GM21529 (cell line): ENCODE measurements around the gene ATP4B.

Experiments used
- ATAC-seq: cut with Tn5 transposase; IDR thresholded peaks from one replicate; pipeline ENCODE4 v1.9.1; 2021; ENCODE audit not compliant: unreplicated experiment

The ATP4B gene

DNA sequence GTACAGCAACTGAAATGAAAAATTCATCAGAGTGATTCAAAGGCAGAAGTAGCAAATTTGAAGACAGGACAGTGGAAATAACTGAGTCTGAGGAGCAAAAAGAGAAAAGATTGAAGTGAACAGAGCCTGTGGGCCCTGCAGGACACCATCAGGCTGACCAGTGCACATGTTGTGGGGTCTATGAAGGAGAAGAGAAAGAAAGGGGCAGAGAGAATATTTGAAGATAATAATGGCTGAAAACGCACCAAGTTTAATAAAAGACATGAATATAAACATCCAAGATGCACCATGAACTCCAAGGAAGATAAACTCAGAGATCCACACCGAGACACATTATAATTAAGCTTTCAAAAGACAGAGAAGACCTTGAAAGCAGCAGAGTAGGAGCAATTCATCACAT, 15.4 kb downstream of the ATP4B start:
- no peak for ATAC-seq

GRCh38 chr13:113641426-113641825, 16.6 kb downstream of the ATP4B start:
- ATAC-seq, result no peak

DNA sequence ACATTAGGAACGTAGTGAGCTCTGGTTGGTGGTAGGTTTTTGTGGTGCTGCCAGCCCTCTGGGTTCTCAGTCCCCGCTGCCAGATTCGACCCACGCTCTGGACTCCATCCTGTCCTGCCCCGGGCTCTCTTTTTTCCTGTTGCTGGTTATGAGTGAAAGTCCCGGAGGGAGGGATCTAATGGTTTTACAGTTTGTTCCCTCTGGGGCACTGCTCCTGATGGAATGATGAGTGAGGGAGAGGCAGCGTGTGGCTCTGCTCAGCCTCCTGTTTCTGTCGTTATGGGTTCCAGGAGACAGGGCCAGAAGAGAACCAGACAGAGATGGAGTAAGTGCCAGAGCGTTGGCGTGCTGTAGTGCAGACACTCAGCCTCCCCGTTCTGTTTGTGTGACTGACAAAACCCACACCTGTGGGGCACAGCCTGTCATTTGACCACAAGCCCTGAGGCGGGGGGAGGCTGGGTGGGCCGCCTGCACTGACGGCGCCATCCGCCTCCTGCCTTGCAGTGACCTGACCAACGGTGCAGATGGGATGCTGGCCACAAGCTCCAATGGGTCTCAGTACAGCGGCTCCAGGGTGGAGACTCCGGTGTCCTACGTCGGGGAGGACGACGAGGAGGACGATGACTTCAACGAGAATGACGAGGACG, 18.3 kb downstream of the ATP4B start:
- ATAC-seq, result no peak

GRCh38 chr13:113638806-113639205, 19.2 kb downstream of the ATP4B start:
- ATAC-seq, result no peak

GRCh38 chr13:113638173-113638746, 19.7 kb downstream of the ATP4B start:
- ATAC-seq, result no peak

- no peak for ATAC-seq
Observed at GRCh38 chr13:113637262-113638160, 20.5 kb downstream of the ATP4B start.

DNA sequence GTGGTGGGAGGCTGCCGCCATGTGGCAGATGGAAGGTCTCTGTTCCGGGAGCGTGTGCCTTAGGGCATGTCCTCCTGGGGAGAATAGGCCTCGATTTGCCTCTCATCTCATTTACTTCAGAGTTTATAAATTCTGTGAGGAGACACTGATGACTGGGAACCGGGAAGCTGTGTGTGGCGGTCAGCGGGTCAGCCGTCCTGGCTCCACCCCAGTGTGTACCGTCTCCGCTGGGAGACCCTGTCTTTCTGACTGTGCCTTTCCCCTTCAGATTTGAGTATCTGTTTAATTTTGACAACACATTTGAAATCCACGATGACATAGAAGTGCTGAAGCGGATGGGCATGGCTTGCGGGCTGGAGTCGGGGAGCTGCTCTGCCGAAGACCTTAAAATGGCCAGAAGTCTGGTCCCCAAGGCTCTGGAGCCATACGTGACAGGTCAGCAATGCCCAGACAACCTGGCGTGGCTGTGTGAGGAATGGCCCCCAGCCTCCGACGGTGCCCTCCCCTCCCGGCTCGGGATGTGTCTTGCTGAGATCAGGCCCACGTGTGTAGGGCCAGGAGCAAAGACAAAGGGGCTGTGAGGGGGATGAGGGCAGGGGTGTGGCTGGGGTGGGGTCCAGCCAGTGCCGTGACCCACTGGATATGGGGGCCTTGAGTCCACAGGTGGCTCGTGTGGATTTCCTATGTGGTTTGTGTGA, 21.6 kb downstream of the ATP4B start:
- no peak for ATAC-seq

DNA sequence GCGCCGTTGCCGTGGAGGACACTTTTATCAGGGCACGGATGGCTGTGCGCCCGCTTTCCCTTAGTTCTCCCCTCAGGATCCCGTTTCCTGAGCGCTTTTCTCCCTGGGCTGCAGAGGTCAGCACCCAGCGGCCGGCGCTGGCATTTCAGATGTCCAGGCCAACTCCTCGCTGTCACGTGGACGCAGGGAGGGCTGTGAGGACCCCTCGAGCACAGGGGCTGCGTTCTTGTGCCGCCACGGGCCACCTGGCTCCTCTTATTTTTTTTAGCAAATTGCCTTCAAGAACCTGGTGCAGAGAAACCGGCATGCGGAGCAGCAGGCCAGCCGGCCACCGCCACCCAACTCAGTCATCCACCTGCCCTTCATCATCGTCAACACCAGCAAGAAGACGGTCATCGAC, 22.3 kb downstream of the ATP4B start:
- no peak for ATAC-seq

- no peak for ATAC-seq
Observed at GRCh38 chr13:113635048-113635420, 23.0 kb downstream of the ATP4B start.

DNA sequence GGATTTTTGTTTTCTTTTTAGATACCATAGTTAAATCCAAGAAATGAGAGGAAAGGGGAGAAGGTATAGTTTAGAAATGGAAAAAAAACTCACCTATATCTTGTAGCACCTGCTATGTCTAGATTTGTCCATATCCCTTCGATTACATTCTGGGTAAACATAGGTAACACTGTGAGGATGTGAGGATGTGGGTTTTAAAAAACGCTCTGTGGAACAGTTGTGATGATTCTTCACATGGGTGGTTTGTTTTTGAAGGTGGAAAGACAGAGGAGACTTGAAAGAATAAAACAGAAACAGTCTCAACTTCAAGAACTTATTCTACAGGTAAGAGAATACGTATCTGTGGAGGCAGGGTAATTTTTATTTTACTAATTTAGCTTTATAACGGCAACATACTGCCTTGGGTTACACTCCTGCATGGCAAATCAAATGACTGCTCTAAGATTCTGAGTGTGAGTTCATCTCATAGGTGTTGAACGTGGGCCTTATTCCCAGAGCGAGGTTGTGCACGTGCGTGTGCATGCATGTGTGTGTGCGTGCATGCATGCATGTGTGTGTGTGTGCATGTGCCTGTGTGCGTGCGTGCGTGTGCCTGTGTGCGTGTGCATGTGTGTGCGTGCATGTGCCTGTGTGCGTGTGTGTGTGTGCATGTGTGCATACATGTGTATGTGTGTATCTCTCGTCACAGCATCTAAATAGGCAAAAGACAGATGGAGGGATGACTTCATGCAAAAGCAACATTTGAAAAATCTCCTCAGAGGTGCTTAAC, 23.5 kb downstream of the ATP4B start:
- ATAC-seq, result no peak

- ATAC-seq, result no peak
Observed at GRCh38 chr13:113633485-113633873, 24.5 kb downstream of the ATP4B start.

GRCh38 chr13:113632706-113633484, 25.1 kb downstream of the ATP4B start:
- ATAC-seq, result no peak

DNA sequence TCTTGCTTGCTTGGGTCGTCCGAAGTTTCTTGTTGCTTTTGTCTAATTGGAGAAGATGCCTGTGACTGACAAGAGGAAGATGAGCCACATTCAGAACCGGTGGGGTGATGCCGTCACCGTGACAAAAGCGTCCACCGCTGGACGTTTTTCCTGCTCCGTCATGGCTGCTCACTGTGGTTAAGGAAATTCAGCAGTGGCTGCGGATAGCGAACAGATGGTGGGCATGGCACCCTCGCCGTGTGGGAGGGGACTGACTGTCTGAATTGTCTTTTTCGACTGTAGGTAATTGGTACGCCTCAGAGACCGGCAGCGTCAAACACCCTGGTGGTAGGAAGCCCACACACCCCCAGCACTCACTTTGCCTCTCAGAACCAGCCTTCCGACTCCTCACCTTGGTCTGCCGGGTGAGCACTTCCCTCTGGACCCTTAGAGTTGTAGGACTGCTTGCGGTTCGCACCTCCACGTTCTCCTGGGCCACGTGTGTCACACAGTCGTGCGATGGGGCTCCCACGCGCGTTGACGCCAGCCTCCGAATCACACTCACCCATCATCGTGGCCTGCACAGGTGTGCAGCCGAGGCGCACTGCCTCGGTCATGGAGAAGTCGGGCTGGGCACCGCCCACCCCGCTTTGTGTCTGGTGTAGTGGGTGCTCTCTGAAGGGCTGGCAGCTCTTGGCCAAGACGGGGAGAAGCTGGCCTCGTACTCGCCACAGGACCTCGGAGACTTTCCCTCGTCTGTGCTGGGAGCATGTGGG, 26.5 kb downstream of the ATP4B start:
- ATAC-seq, result no peak

- no peak for ATAC-seq
Observed at GRCh38 chr13:113630804-113631203, 27.2 kb downstream of the ATP4B start.

GRCh38 chr13:113630296-113630695, 27.7 kb downstream of the ATP4B start:
- no peak for ATAC-seq

DNA sequence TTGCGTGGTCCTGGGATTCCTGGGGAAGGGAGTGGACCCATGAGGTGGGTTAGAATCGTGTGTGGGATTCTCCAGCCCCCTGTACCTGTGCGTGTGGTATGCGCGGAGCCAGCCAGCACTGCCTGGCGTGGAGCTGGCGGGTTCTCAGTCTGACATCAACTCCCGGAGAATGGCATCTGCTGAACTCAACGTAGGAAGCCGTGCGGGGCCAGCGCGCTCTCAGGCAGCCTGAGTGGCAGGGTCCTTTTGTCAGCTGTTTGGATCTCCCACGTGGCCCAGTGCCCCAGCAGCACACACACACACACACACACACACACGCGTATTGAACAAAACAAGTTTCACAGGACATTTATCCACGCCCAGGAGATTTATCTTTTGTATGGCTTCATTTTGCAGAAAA, 28.1 kb downstream of the ATP4B start:
- no peak for ATAC-seq

DNA sequence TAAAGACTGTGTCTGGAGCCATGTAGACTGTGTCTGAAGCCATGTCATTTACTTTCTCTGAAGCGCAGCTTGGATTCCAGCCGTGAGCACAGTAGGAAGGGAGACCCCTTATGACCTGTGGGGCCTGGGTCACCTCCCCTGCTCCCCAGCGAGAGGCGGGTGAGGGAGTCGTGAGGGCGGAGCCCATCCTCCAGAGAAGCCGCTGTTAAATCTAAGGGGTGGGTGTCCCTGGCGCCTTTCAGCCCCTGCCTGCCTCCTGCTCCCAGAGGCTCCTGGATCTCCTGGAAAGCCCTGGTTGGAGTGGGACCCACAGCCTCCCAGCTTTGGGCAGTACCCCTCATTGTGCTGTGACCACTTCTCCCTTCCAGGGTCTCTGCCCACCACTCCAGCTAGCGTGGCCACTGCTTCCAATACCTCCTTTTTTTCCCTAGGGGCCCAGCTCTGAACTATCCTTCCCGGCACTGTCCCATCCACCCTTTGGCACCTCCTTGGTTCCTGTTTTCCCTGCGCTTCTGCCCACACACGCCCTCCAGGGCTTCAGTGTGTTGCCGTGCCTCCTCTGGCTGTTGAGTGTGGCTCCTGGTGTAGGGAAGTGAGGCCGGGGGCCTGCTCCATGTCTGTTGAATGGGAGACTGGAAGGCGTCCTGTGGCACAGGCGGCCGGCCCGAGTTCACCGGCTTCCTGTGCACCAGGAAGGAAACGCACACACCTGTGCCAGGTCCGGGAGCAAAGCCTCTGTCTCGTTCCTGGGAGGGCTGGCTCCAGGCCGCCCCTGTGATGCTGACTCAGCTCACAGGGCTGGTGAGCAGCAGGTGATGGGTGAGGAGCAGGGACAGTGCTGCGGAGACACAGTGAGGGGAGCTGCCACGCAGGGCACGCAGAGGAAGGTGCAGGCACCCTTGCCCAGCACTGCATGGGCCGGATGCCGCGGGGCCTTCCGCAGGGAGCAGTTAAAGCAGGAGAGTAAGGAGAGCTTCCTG, 29.4 kb downstream of the ATP4B start:
- ATAC-seq, result no peak

DNA sequence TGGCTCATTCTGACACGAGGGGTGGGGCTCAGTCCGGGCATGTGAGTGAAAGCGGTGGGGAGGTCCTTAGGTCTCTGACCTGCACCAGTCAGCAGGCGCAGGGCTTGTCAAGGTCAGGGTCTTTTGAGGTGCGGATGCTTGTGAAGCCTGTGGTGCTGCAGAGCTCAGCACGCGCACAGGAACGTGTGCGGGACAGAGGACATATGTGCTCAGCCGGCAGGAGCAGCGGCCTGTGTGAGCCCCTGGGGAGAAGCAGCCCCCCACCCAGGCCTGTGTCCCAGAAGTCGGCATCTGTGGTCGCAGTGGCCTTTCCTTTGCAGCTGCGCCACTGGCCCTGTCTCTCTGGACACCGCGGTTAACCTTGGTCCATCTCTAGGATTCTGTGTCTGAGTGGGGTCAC, 30.9 kb downstream of the ATP4B start:
- ATAC-seq, result no peak
